ENCODE measurements around the gene OGFOD2. TPM values are rescaled to one million over a fixed set of nuclear protein-coding genes. Genes with fewer than 3 reads are reported as not detected.

OGFOD2 gene
- total RNA-seq, 2 experiments from 2014 or later = 13.1 to 25.0 TPM

- ChIA-PET CTCF (ENCODE audit: unreplicated experiment) (interaction anchor here (0.7 kb wide), 1 partner anchor 196 kb away, joined by 3 read pairs; no protein-coding TSS in a partner anchor), POLR2A (no interaction called here)
- BruUV-seq (replicated peaks) = no TSS peak
- no peak overlapping the region for H3K27ac ChIP-seq (ENCODE audit: low read depth, low read length, poor library complexity, severe bottlenecking)
- H3K79me2 ChIP-seq (ENCODE audit: insufficient read depth, low read depth, low read length) = no peaks in the 10 kb centered on the region
- no peaks in the 10 kb centered on the region for H3K9me3 ChIP-seq (ENCODE audit: low read length)
- no peaks in the 10 kb centered on the region for H3K9me2 ChIP-seq (ENCODE audit: insufficient read depth, low read length)
- no peaks in the 10 kb centered on the region for H4K20me1 ChIP-seq (ENCODE audit: insufficient read depth, low read length)
- TF ChIP-seq CTCF (conservative IDR thresholded peaks at IDR 0.05; ENCODE audit: low read length) = no peak
- TF ChIP-seq EZH2phosphoT487 (IDR thresholded peaks at IDR 0.05; ENCODE audit: borderline replicate concordance, low read depth, low read length) = no peak
- no peak for DNase-seq (ENCODE audit: low spot score)
- H3K4me1 ChIP-seq (ENCODE audit: insufficient read depth, low read length, poor library complexity, severe bottlenecking) = peaks cover 5% of the 10 kb centered on the region
- peaks cover 4% of the 10 kb centered on the region; the same call in 1 of the 2 replicates for H3K36me3 ChIP-seq (ENCODE audit: insufficient read depth, low read length)
- H3K4me2 ChIP-seq (ENCODE audit: low read length) = no peak overlapping the region
- no peak overlapping the region for H3K4me3 ChIP-seq (ENCODE audit: low read depth, low read length, poor library complexity, severe bottlenecking)
- no peak overlapping the region for H2AFZ ChIP-seq (ENCODE audit: low read length)
- intact Hi-C loops (cut with micrococcal nuclease; ENCODE audit: unreplicated experiment) = no loop called here
Measured at GRCh38 chr12:122989225-122989839, 14.3 kb downstream of the OGFOD2 start.

GRCh38 chr12:122989874-122990419 lies 14.9 kb downstream of the OGFOD2 start:
- no peaks in the 10 kb centered on the region for H3K4me1 ChIP-seq (ENCODE audit: insufficient read depth, low read length, poor library complexity, severe bottlenecking)
- no peaks in the 10 kb centered on the region for H3K36me3 ChIP-seq (ENCODE audit: insufficient read depth, low read length)
- DNase-seq (ENCODE audit: low spot score) = no peak
- no peaks in the 10 kb centered on the region for H3K9me3 ChIP-seq (ENCODE audit: low read length)
- no peak overlapping the region for H2AFZ ChIP-seq (ENCODE audit: low read length)
- H3K4me2 ChIP-seq (ENCODE audit: low read length) = no peak overlapping the region
- no TSS peak for BruUV-seq (replicated peaks)
- H3K9me2 ChIP-seq (ENCODE audit: insufficient read depth, low read length) = no peaks in the 10 kb centered on the region
- H3K79me2 ChIP-seq (ENCODE audit: insufficient read depth, low read depth, low read length) = no peaks in the 10 kb centered on the region
- no peaks in the 10 kb centered on the region for H4K20me1 ChIP-seq (ENCODE audit: insufficient read depth, low read length)
- intact Hi-C loops (cut with micrococcal nuclease; ENCODE audit: unreplicated experiment) = no loop called here
- POLR2A ChIA-PET = interaction anchor here (0.6 kb wide), 1 partner anchor 9 kb away, joined by 5 read pairs; no protein-coding TSS in a partner anchor
- CTCF ChIA-PET (ENCODE audit: unreplicated experiment) = no interaction called here
- no peak overlapping the region for H3K27ac ChIP-seq (ENCODE audit: low read depth, low read length, poor library complexity, severe bottlenecking)
- TF ChIP-seq EZH2phosphoT487 (IDR thresholded peaks at IDR 0.05; ENCODE audit: borderline replicate concordance, low read depth, low read length) = no peak
- TF ChIP-seq CTCF (conservative IDR thresholded peaks at IDR 0.05; ENCODE audit: low read length) = no peak
- H3K4me3 ChIP-seq (ENCODE audit: low read depth, low read length, poor library complexity, severe bottlenecking) = no peak overlapping the region

GRCh38 chr12:122990561-122990960 lies 15.5 kb downstream of the OGFOD2 start:
- Histone ChIP-seq H3K79me2 (ENCODE audit: insufficient read depth, low read depth, low read length) (no peaks in the 10 kb centered on the region), H3K9me3 (ENCODE audit: low read length) (no peaks in the 10 kb centered on the region), H3K9me2 (ENCODE audit: insufficient read depth, low read length) (no peaks in the 10 kb centered on the region), H3K4me1 (ENCODE audit: insufficient read depth, low read length, poor library complexity, severe bottlenecking) (no peaks in the 10 kb centered on the region), H3K4me3 (ENCODE audit: low read depth, low read length, poor library complexity, severe bottlenecking) (no peak overlapping the region), H2AFZ (ENCODE audit: low read length) (no peak overlapping the region), H4K20me1 (ENCODE audit: insufficient read depth, low read length) (no peaks in the 10 kb centered on the region), H3K27ac (ENCODE audit: low read depth, low read length, poor library complexity, severe bottlenecking) (no peak overlapping the region), H3K36me3 (ENCODE audit: insufficient read depth, low read length) (no peaks in the 10 kb centered on the region), H3K4me2 (ENCODE audit: low read length) (no peak overlapping the region)
- no peak for TF ChIP-seq CTCF (conservative IDR thresholded peaks at IDR 0.05; ENCODE audit: low read length)
- no peak for TF ChIP-seq EZH2phosphoT487 (IDR thresholded peaks at IDR 0.05; ENCODE audit: borderline replicate concordance, low read depth, low read length)
- intact Hi-C loops (cut with micrococcal nuclease; ENCODE audit: unreplicated experiment) = no loop called here
- no peak for DNase-seq (ENCODE audit: low spot score)
- no TSS peak for BruUV-seq (replicated peaks)
- CTCF ChIA-PET (ENCODE audit: unreplicated experiment) = no interaction called here
- POLR2A ChIA-PET = interaction anchor here (0.6 kb wide), 1 partner anchor 8 kb away, joined by 5 read pairs; no protein-coding TSS in a partner anchor
